Suprapubic skin (tissue), 4 donors: ENCODE measurements around the gene FSTL4. TPM values are rescaled to one million over a fixed set of nuclear protein-coding genes. Genes with fewer than 3 reads are reported as not detected.

Experiments used
- DNase-seq, 2 donors: peaks; one replicate each; pipeline ENCODE4 v3.0.0-alpha.2; 2019; ENCODE audit warnings: low spot score in 2 of 2
- H3K27ac ChIP-seq: fragments of 200-600 bp; sonication (generic); one replicate; pipeline ENCODE4 v1.5.1; 2019
- H3K27me3 ChIP-seq: fragments of 200-600 bp; sonication (generic); one replicate; pipeline ENCODE4 v1.5.1; 2019
- H3K36me3 ChIP-seq: fragments of 200-600 bp; sonication (generic); one replicate; pipeline ENCODE4 v1.5.1; 2019
- H3K4me1 ChIP-seq: fragments of 200-600 bp; sonication (generic); one replicate; pipeline ENCODE4 v1.5.1; 2019
- H3K4me3 ChIP-seq: fragments of 200-600 bp; sonication (generic); one replicate; pipeline ENCODE4 v1.5.1; 2019; ENCODE audit warnings: mild to moderate bottlenecking
- H3K9me3 ChIP-seq: fragments of 200-600 bp; sonication (generic); one replicate; pipeline ENCODE4 v1.5.1; 2019
- CTCF ChIP-seq, 2 donors: fragments of 200-600 bp in 1 of 2; fragments of 450-650 bp in 1 of 2; sonication (generic) in 1 of 2; IDR thresholded peaks; one replicate each; pipeline ENCODE4 v1.5.1; 2016 to 2019; ENCODE audit warnings: antibody characterized with exemption in 2 of 2, mild to moderate bottlenecking in 1 of 2, moderate library complexity in 1 of 2
- EP300 ChIP-seq: sonication (generic); formaldehyde crosslinking; IDR thresholded peaks from one replicate; pipeline ENCODE4 v1.6.1; 2017; ENCODE audit warnings: antibody characterized with exemption
- POLR2A ChIP-seq, 2 donors: fragments of 450-650 bp; IDR thresholded peaks; one replicate each; pipeline ENCODE4 v1.6.1; 2017; ENCODE audit warnings: antibody characterized with exemption in 2 of 2, mild to moderate bottlenecking in 2 of 2, moderate library complexity in 2 of 2
- POLR2AphosphoS5 ChIP-seq, 3 donors: sonication (generic); formaldehyde crosslinking; IDR thresholded peaks; one replicate each; pipeline ENCODE4 v1.6.1; 2017; ENCODE audit warnings: antibody characterized with exemption in 3 of 3
- WGBS: methylation state at CpG from one replicate; pipeline ENCODE4 v1.1.5; 2018; 5-methylcytosine and 5-hydroxymethylcytosine counted together
- total RNA-seq, 4 donors: library from RNA; depleted of rRNA; stranded (reverse); fragments of >200 nt; gene quantifications; one replicate each; pipeline ENCODE4 v1.1.0, GENCODE V29; 2016

FSTL4 gene
- total RNA-seq, 4 donors from 2014 or later, result 2.3 to 6.4 (median 5.8) TPM

- no peaks in the 10 kb centered on the region for H3K27me3 ChIP-seq
- 91% methylated on average over 8 of the region's 9 CpGs for WGBS
- no peak overlapping the region for H3K4me3 ChIP-seq
- TF ChIP-seq POLR2AphosphoS5 (IDR thresholded peaks at IDR 0.05) (no peak), EP300 (no peak), POLR2A (IDR thresholded peaks at IDR 0.05) (no peak), CTCF (IDR thresholded peaks at IDR 0.05) (no peak)
- H3K36me3 ChIP-seq, result no peaks in the 10 kb centered on the region
- H3K4me1 ChIP-seq, result no peaks in the 10 kb centered on the region
- no peaks in the 10 kb centered on the region for H3K9me3 ChIP-seq
- no peak overlapping the region for H3K27ac ChIP-seq
- DNase-seq, result no peak
Observed at GRCh38 chr5:133337795-133338445, 274.4 kb downstream of the FSTL4 start.

GRCh38 chr5:133336969-133337410 lies 275.4 kb downstream of the FSTL4 start:
- H3K27me3 ChIP-seq, result no peaks in the 10 kb centered on the region
- TF ChIP-seq POLR2AphosphoS5 (IDR thresholded peaks at IDR 0.05) (no peak), CTCF (IDR thresholded peaks at IDR 0.05) (no peak), POLR2A (IDR thresholded peaks at IDR 0.05) (no peak), EP300 (no peak)
- 97% methylated on average over 6 of the region's 12 CpGs for WGBS
- no peak for DNase-seq
- H3K4me1 ChIP-seq, result no peaks in the 10 kb centered on the region
- H3K4me3 ChIP-seq, result no peak overlapping the region
- no peak overlapping the region for H3K27ac ChIP-seq
- no peaks in the 10 kb centered on the region for H3K36me3 ChIP-seq
- no peaks in the 10 kb centered on the region for H3K9me3 ChIP-seq

GRCh38 chr5:133336121-133336968 lies 276.0 kb downstream of the FSTL4 start:
- no peaks in the 10 kb centered on the region for H3K9me3 ChIP-seq
- no peaks in the 10 kb centered on the region for H3K27me3 ChIP-seq
- no peak for DNase-seq
- H3K36me3 ChIP-seq, result no peaks in the 10 kb centered on the region
- no peaks in the 10 kb centered on the region for H3K4me1 ChIP-seq
- TF ChIP-seq POLR2A (IDR thresholded peaks at IDR 0.05), result no peak
- no peak for TF ChIP-seq POLR2AphosphoS5 (IDR thresholded peaks at IDR 0.05)
- no peak for TF ChIP-seq EP300
- WGBS, result 79% methylated on average over 12 of the region's 12 CpGs
- H3K27ac ChIP-seq, result no peak overlapping the region
- no peak overlapping the region for H3K4me3 ChIP-seq

GRCh38 chr5:133334796-133335639 lies 277.3 kb downstream of the FSTL4 start:
- no peak for TF ChIP-seq CTCF (IDR thresholded peaks at IDR 0.05)
- TF ChIP-seq POLR2A (IDR thresholded peaks at IDR 0.05), result no peak
- TF ChIP-seq POLR2AphosphoS5 (IDR thresholded peaks at IDR 0.05), result no peak
- TF ChIP-seq EP300, result no peak
- no peaks in the 10 kb centered on the region for H3K4me1 ChIP-seq
- 100% methylated on average over 7 of the region's 14 CpGs for WGBS
- no peak overlapping the region for H3K4me3 ChIP-seq
- no peaks in the 10 kb centered on the region for H3K27me3 ChIP-seq
- H3K27ac ChIP-seq, result no peak overlapping the region
- no peak for DNase-seq
- H3K9me3 ChIP-seq, result no peaks in the 10 kb centered on the region
- no peaks in the 10 kb centered on the region for H3K36me3 ChIP-seq

- Histone ChIP-seq H3K9me3 (no peaks in the 10 kb centered on the region), H3K4me1 (no peaks in the 10 kb centered on the region), H3K36me3 (no peaks in the 10 kb centered on the region), H3K27ac (no peak overlapping the region), H3K4me3 (no peak overlapping the region), H3K27me3 (no peaks in the 10 kb centered on the region)
- 80% methylated on average over 10 of the region's 11 CpGs for WGBS
- no peak for TF ChIP-seq EP300
- no peak for TF ChIP-seq POLR2AphosphoS5 (IDR thresholded peaks at IDR 0.05)
- no peak for TF ChIP-seq POLR2A (IDR thresholded peaks at IDR 0.05)
- TF ChIP-seq CTCF (IDR thresholded peaks at IDR 0.05), result no peak
- DNase-seq, result peak in 1 of 2 donors; percentile 31
Observed at GRCh38 chr5:133333326-133334150, 278.8 kb downstream of the FSTL4 start.
